ENCODE results near the gene PRAC2. TPM values are rescaled to one million over a fixed set of nuclear protein-coding genes. Genes with fewer than 3 reads are reported as not detected.

Gene PRAC2
- total and polyA plus RNA-seq, 2 donors (not counting 1 experiment from before 2014, with no cell fraction given), result not detected

DNA sequence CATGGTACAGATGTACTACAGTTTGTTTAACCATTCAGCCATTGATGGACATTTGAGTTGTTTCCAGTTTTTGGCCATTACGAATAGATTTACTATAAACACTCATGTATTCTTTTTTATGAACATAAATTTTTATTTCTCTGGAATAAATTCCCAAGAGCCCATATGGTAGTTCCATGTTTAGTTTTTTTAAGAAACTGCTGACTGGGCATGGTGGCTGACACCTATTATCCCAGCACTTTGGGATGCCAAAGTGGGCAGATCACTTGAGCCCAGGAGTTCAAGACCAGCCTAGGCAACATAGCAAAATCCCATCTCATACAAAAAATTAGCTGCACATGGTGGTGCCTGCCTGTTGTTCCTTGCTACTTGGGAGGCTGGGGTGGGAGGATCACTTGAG lies 30.9 kb upstream of the PRAC2 start:
- H3K9ac ChIP-seq (ENCODE audit: insufficient read depth, low read length), result no peak overlapping the region
- no peak for TF ChIP-seq EZH2 (IDR thresholded peaks at IDR 0.05; ENCODE audit: low read length, missing control alignments)
- no peak for TF ChIP-seq CTCF (conservative IDR thresholded peaks at IDR 0.05 in 1 of 2, IDR thresholded peaks at IDR 0.05 in 1 of 2; ENCODE audit: low read depth in 1 of 2, low read length in 2 of 2)

DNA sequence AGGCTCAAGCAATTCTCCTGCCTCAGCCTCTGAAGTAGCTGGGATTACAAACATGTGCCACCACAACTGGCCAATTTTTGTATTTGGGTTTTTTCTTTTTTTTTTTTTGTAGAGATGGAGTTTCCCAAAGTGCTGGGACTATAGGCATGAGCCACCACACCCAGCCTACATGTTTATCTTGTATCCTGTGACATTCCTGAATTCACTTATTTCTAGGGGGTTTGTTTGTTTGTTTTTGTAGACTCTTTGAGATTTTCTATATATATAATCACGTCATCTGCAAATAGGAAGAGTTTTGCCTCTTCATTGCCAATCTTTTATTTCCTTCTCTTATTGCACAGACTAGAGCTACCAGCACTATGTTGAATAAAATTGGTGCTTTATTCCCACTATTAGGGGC lies 29.8 kb upstream of the PRAC2 start:
- Histone ChIP-seq H3K9ac (ENCODE audit: insufficient read depth, low read length) (no peak overlapping the region), H3K36me3 (ENCODE audit: control insufficient read depth, insufficient read depth, low read length) (no peaks in the 10 kb centered on the region), H2AFZ (ENCODE audit: low read length) (no peak overlapping the region), H3K27ac (ENCODE audit: insufficient read depth, low read length) (no peak overlapping the region), H3K4me2 (ENCODE audit: extremely low read depth, insufficient read depth, low read length) (no peak overlapping the region), H3K4me1 (ENCODE audit: control insufficient read depth, extremely low read depth, insufficient read depth, low read length) (no peaks in the 10 kb centered on the region), H3K4me3 (replicated peaks in 1 of 4; ENCODE audit: control extremely low read depth in 1 of 4, insufficient read depth in 1 of 4, low read depth in 3 of 4, low read length in 4 of 4) (no peak overlapping the region), H3K27me3 (ENCODE audit: control insufficient read depth, insufficient read depth, low read length) (no peaks in the 10 kb centered on the region), H4K20me1 (ENCODE audit: control insufficient read depth, extremely low read depth, insufficient read depth, low read length) (no peaks in the 10 kb centered on the region), H3K79me2 (ENCODE audit: control insufficient read depth, insufficient read depth, low read length) (no peaks in the 10 kb centered on the region), H3K9me3 (ENCODE audit: control insufficient read depth, insufficient read depth, low read depth, low read length) (no peaks in the 10 kb centered on the region)
- DNase-seq (ENCODE audit: low read depth in 2 of 2), result no peak
- no peak for TF ChIP-seq EZH2 (IDR thresholded peaks at IDR 0.05; ENCODE audit: low read length, missing control alignments)
- TF ChIP-seq CTCF (conservative IDR thresholded peaks at IDR 0.05 in 1 of 2, IDR thresholded peaks at IDR 0.05 in 1 of 2; ENCODE audit: low read depth in 1 of 2, low read length in 2 of 2), result no peak

More for the DNA sequence above, 30.9 kb upstream of the PRAC2 start:
- Histone ChIP-seq H4K20me1 (ENCODE audit: control insufficient read depth, extremely low read depth, insufficient read depth, low read length) (no peaks in the 10 kb centered on the region), H3K27ac (ENCODE audit: insufficient read depth, low read length) (no peak overlapping the region), H3K4me3 (replicated peaks in 1 of 4; ENCODE audit: control extremely low read depth in 1 of 4, insufficient read depth in 1 of 4, low read depth in 3 of 4, low read length in 4 of 4) (no peak overlapping the region), H3K79me2 (ENCODE audit: control insufficient read depth, insufficient read depth, low read length) (no peaks in the 10 kb centered on the region), H3K27me3 (ENCODE audit: control insufficient read depth, insufficient read depth, low read length) (no peaks in the 10 kb centered on the region), H3K36me3 (ENCODE audit: control insufficient read depth, insufficient read depth, low read length) (no peaks in the 10 kb centered on the region), H3K9me3 (ENCODE audit: control insufficient read depth, insufficient read depth, low read depth, low read length) (no peaks in the 10 kb centered on the region), H2AFZ (ENCODE audit: low read length) (no peak overlapping the region), H3K4me1 (ENCODE audit: control insufficient read depth, extremely low read depth, insufficient read depth, low read length) (no peaks in the 10 kb centered on the region), H3K4me2 (ENCODE audit: extremely low read depth, insufficient read depth, low read length) (no peak overlapping the region)
- no peak for DNase-seq (ENCODE audit: low read depth in 2 of 2)

GRCh38 chr17:48701864-48702532 lies 21.0 kb upstream of the PRAC2 start:
- H3K36me3 ChIP-seq (ENCODE audit: control insufficient read depth, insufficient read depth, low read length), result no peaks in the 10 kb centered on the region
- H3K4me2 ChIP-seq (ENCODE audit: extremely low read depth, insufficient read depth, low read length), result no peak overlapping the region
- H3K9ac ChIP-seq (ENCODE audit: insufficient read depth, low read length), result no peak overlapping the region
- no peaks in the 10 kb centered on the region for H3K9me3 ChIP-seq (ENCODE audit: control insufficient read depth, insufficient read depth, low read depth, low read length)
- TF ChIP-seq CTCF (conservative IDR thresholded peaks at IDR 0.05 in 1 of 2, IDR thresholded peaks at IDR 0.05 in 1 of 2; ENCODE audit: low read depth in 1 of 2, low read length in 2 of 2) (no peak), EZH2 (IDR thresholded peaks at IDR 0.05; ENCODE audit: low read length, missing control alignments) (no peak)
- no peak for DNase-seq (ENCODE audit: low read depth in 2 of 2)
- H3K79me2 ChIP-seq (ENCODE audit: control insufficient read depth, insufficient read depth, low read length), result no peaks in the 10 kb centered on the region
- no peaks in the 10 kb centered on the region for H3K4me1 ChIP-seq (ENCODE audit: control insufficient read depth, extremely low read depth, insufficient read depth, low read length)
- H3K27me3 ChIP-seq (ENCODE audit: control insufficient read depth, insufficient read depth, low read length), result peaks cover 25% of the 10 kb centered on the region
- no peak overlapping the region for H2AFZ ChIP-seq (ENCODE audit: low read length)
- H3K4me3 ChIP-seq (replicated peaks in 1 of 4; ENCODE audit: control extremely low read depth in 1 of 4, insufficient read depth in 1 of 4, low read depth in 3 of 4, low read length in 4 of 4), result no peak overlapping the region
- no peaks in the 10 kb centered on the region for H4K20me1 ChIP-seq (ENCODE audit: control insufficient read depth, extremely low read depth, insufficient read depth, low read length)
- H3K27ac ChIP-seq (ENCODE audit: insufficient read depth, low read length), result no peak overlapping the region

Measured in fibroblast of lung (primary cell).